ENCODE results near the gene GFRA4.

The GFRA4 gene

GRCh38 chr20:3701061-3701998 is 38.1 kb upstream of the GFRA4 start:
- H3K4me3 ChIP-seq (ENCODE audit: control insufficient read depth, low read depth, low read length): no peak overlapping the region
- no peak for TF ChIP-seq CTCF (IDR thresholded peaks at IDR 0.05; ENCODE audit: control insufficient read depth, insufficient read depth, low read depth, low read length, missing control alignments)
- DNase-seq (ENCODE audit: low read depth): no peak

- no peak overlapping the region for H3K4me3 ChIP-seq (ENCODE audit: control insufficient read depth, low read depth, low read length)
- no peak for DNase-seq (ENCODE audit: low read depth)
- TF ChIP-seq CTCF (IDR thresholded peaks at IDR 0.05; ENCODE audit: control insufficient read depth, insufficient read depth, low read depth, low read length, missing control alignments): no peak
Observed at GRCh38 chr20:3699037-3699436, 35.8 kb upstream of the GFRA4 start.

GRCh38 chr20:3698591-3699001 is 35.4 kb upstream of the GFRA4 start:
- TF ChIP-seq CTCF (IDR thresholded peaks at IDR 0.05; ENCODE audit: control insufficient read depth, insufficient read depth, low read depth, low read length, missing control alignments): no peak
- DNase-seq (ENCODE audit: low read depth): no peak
- H3K4me3 ChIP-seq (ENCODE audit: control insufficient read depth, low read depth, low read length): no peak overlapping the region

- no peak for TF ChIP-seq CTCF (IDR thresholded peaks at IDR 0.05; ENCODE audit: control insufficient read depth, insufficient read depth, low read depth, low read length, missing control alignments)
- no peak for DNase-seq (ENCODE audit: low read depth)
- no peak overlapping the region for H3K4me3 ChIP-seq (ENCODE audit: control insufficient read depth, low read depth, low read length)
Observed at GRCh38 chr20:3697588-3698305, 34.5 kb upstream of the GFRA4 start.

GRCh38 chr20:3696745-3697587 is 33.8 kb upstream of the GFRA4 start:
- TF ChIP-seq CTCF (IDR thresholded peaks at IDR 0.05; ENCODE audit: control insufficient read depth, insufficient read depth, low read depth, low read length, missing control alignments): no peak
- no peak for DNase-seq (ENCODE audit: low read depth)
- no peak overlapping the region for H3K4me3 ChIP-seq (ENCODE audit: control insufficient read depth, low read depth, low read length)

GRCh38 chr20:3696200-3696599 is 33.0 kb upstream of the GFRA4 start:
- DNase-seq (ENCODE audit: low read depth): no peak
- peak; percentile 48 for TF ChIP-seq CTCF (IDR thresholded peaks at IDR 0.05; ENCODE audit: control insufficient read depth, insufficient read depth, low read depth, low read length, missing control alignments)
- H3K4me3 ChIP-seq (ENCODE audit: control insufficient read depth, low read depth, low read length): no peak overlapping the region

Data from AG09309 (cell line).